T-cell (primary cell): ENCODE data around the gene KY. TPM values are rescaled to one million over a fixed set of nuclear protein-coding genes. Genes with fewer than 3 reads are reported as not detected.
A peak's percentile ranks its signal among the peaks of the same experiment; 100 is the strongest.

Experiments
- ATAC-seq, 4 experiments: fragments of 200-7000 bp in 3 of 4; fragments of 150-1000 bp in 1 of 4; cut with Tn5 transposase; replicated peaks in 1 of 4; 1 replicate in 3 of 4; 2 replicates in 1 of 4; pipeline ENCODE4 v1.10.0; 2021; ENCODE audit warnings: moderate library complexity in 3 of 4, mild to moderate bottlenecking in 2 of 4, moderate number of reproducible peaks in 1 of 4
- CTCF ChIA-PET, 2 donors: fragments of 300-600 bp; sonication (Branson Sonifier 250); formaldehyde crosslinking; loops; one replicate each; lab custom pipeline; 2022; ENCODE audit warnings: antibody characterized with exemption in 2 of 2; lab: Charles Lee
- POLR2A ChIA-PET, 2 donors: fragments of 300-600 bp; sonication (Branson Sonifier 250); formaldehyde crosslinking; loops; one replicate each; lab custom pipeline; 2022; ENCODE audit warnings: antibody characterized with exemption in 2 of 2; lab: Charles Lee
- DNase-seq, 35 experiments: peaks; one replicate each; pipeline versions ENCODE4 v3.0.0 to v3.0.0-alpha.2; 2013 to 2023
- H3K27ac ChIP-seq: one replicate; pipeline ENCODE4 v1.5.1; 2013; ENCODE audit warnings: low read length
- H3K27me3 ChIP-seq, 2 experiments: replicated peaks in 1 of 2; 1 replicate in 1 of 2; 2 replicates in 1 of 2; pipeline versions ENCODE4 v1.6.1 to v1.7.0; 2013; ENCODE audit warnings: low read length in 1 of 2, mixed read lengths in 1 of 2; ENCODE audit not compliant: control insufficient read depth in 2 of 2, insufficient read depth in 2 of 2; ENCODE audit errors: extremely low read depth in 1 of 2
- H3K36me3 ChIP-seq, 2 donors: 1 replicate in 1 of 2; 2 replicates in 1 of 2; pipeline versions ENCODE4 v1.6.1 to v1.7.0; 2013; ENCODE audit warnings: low read length in 1 of 2; ENCODE audit not compliant: control insufficient read depth in 2 of 2, insufficient read depth in 1 of 2; ENCODE audit errors: extremely low read depth in 1 of 2
- H3K4me1 ChIP-seq, 2 experiments: 1 replicate in 1 of 2; 2 replicates in 1 of 2; pipeline versions ENCODE4 v1.6.1 to v1.7.0; 2013; ENCODE audit warnings: low read length in 2 of 2, mixed read lengths in 1 of 2; ENCODE audit not compliant: insufficient read depth in 2 of 2, control insufficient read depth in 1 of 2; ENCODE audit errors: extremely low read depth in 1 of 2
- H3K4me3 ChIP-seq, 2 donors: 1 replicate in 1 of 2; 2 replicates in 1 of 2; pipeline versions ENCODE4 v1.5.1 to v1.7.0; 2013; ENCODE audit warnings: mild to moderate bottlenecking in 2 of 2, low read length in 1 of 2, moderate library complexity in 1 of 2; ENCODE audit not compliant: control insufficient read depth in 1 of 2; ENCODE audit errors: extremely low read depth in 1 of 2
- H3K9me3 ChIP-seq: 2 replicates; pipeline ENCODE4 v1.7.0; 2013
- H3K27ac Mint-ChIP-seq, 2 donors: one replicate each; pipeline ENCODE4 v1.8.0; 2020 to 2021; ENCODE audit warnings: mild to moderate bottlenecking in 2 of 2, mixed read lengths in 2 of 2
- H3K27me3 Mint-ChIP-seq, 2 donors: one replicate each; pipeline ENCODE4 v1.8.0; 2021 to 2022; ENCODE audit warnings: mixed read lengths in 2 of 2
- H3K36me3 Mint-ChIP-seq: one replicate; pipeline ENCODE4 v1.8.0; 2021; ENCODE audit warnings: mixed read lengths
- H3K4me1 Mint-ChIP-seq, 3 donors: one replicate each; pipeline ENCODE4 v1.8.0; 2020 to 2022; ENCODE audit warnings: mixed read lengths in 3 of 3, mild to moderate bottlenecking in 1 of 3
- H3K4me3 Mint-ChIP-seq, 3 donors: one replicate each; pipeline ENCODE4 v1.8.0; 2020 to 2022; ENCODE audit warnings: mild to moderate bottlenecking in 3 of 3, mixed read lengths in 3 of 3, moderate library complexity in 3 of 3
- H3K9me3 Mint-ChIP-seq, 3 donors: one replicate each; pipeline ENCODE4 v1.8.0; 2020 to 2022; ENCODE audit warnings: mixed read lengths in 3 of 3
- WGBS: methylation state at CpG from one replicate; pipeline ENCODE4 v1.1.5; 2013; ENCODE audit warnings: missing lambda C conversion rate; ENCODE audit not compliant: insufficient coverage; 5-methylcytosine and 5-hydroxymethylcytosine counted together
- total RNA-seq, 35 experiments: library from RNA in 6 of 35; stranded (reverse) in 6 of 35; fragments of 120-200 nt in 1 of 35; gene quantifications; one replicate each; pipeline versions ENCODE4 v1.2.1 to v1.2.4 and lab custom pipeline; 2013 to 2026

The KY gene
- total RNA-seq, 5 donors from 2014 or later (not counting 1 experiment from before 2014, with no cell fraction given), result not detected

DNA sequence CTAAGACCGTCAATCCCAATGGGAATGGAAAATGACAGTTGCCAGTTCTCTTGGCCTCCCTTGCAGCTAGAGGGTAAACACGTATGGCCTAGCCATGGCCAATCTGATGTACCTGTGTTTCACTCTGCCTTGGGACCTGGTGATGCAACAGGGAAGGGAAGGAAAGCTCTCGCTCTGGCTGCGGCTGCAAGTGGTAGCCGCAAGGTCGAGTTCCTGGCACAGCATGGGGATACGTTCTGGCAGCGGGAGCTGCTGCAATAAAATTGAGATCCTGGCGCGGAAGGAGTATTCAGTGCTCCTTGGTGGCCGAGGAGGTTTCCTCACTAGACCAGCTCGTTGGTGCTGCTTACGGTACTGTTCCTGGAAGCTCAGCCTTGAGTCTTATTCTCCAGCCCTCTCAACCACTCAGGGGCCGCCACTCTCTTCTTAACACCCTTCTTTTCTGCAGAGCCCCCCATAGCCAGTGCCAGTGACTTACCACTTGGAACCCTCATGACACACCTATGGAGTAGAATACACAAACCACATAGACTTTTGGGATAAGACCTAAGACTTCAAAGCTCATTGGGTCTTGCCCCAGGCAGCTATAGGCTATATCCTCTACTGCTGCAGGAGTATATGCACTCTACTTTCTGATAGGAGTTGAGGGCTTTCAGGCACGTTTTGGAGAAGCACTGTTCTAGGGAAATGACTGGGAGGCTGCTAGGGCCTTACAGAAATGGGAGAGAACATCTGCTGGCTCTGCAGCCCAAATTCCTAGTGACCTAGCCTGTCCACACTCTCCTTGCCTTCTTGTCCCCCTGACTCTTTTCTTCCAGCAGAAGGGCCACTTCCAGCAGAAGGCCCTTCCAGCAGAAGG lies 2.7 kb downstream of the KY start:
- peaks cover 13 to 19% of the 10 kb centered on the region in 2 donors for H3K27me3 Mint-ChIP-seq
- no peaks in the 10 kb centered on the region for H3K36me3 ChIP-seq
- no peaks in the 10 kb centered on the region for H3K36me3 Mint-ChIP-seq
- 94% methylated on average over 11 of the region's 15 CpGs for WGBS
- no peak overlapping the region for H3K4me3 ChIP-seq
- H3K9me3 Mint-ChIP-seq, result no peaks in the 10 kb centered on the region
- H3K4me3 Mint-ChIP-seq, result no peak overlapping the region
- peaks cover 0 to 6% of the 10 kb centered on the region in 2 experiments for H3K4me1 ChIP-seq
- no peaks in the 10 kb centered on the region for H3K9me3 ChIP-seq
- H3K27me3 ChIP-seq, result peaks cover 0 to 42% of the 10 kb centered on the region in 2 experiments
- no peak overlapping the region for H3K27ac ChIP-seq
- no peak for ATAC-seq
- peaks cover 0 to 3% (median 2%) of the 10 kb centered on the region in 3 donors for H3K4me1 Mint-ChIP-seq
- no peak for DNase-seq
- ChIA-PET POLR2A (no interaction called here), CTCF (interaction anchor here in 1 of 2 donors (0.6 kb wide), 1 partner anchor 9 kb away, joined by 4 read pairs; no protein-coding TSS in a partner anchor)
- no peak overlapping the region for H3K27ac Mint-ChIP-seq

GRCh38 chr3:134646086-134646485 lies 4.7 kb downstream of the KY start:
- Mint-ChIP-seq H3K36me3 (no peaks in the 10 kb centered on the region), H3K27ac (no peak overlapping the region), H3K4me3 (no peak overlapping the region), H3K27me3 (peaks cover 9 to 14% of the 10 kb centered on the region in 2 donors), H3K4me1 (peaks cover 0 to 2% (median under 1%) of the 10 kb centered on the region in 3 donors), H3K9me3 (no peaks in the 10 kb centered on the region)
- Histone ChIP-seq H3K27me3 (peaks cover 0 to 23% of the 10 kb centered on the region in 2 experiments), H3K4me1 (no peaks in the 10 kb centered on the region), H3K36me3 (no peaks in the 10 kb centered on the region), H3K9me3 (no peaks in the 10 kb centered on the region), H3K27ac (no peak overlapping the region), H3K4me3 (no peak overlapping the region)
- POLR2A ChIA-PET, result no interaction called here
- ATAC-seq (no peak), DNase-seq (no peak)
- CTCF ChIA-PET, result no interaction called here
- no CpG with 5 or more reads among the region's 1 CpG for WGBS

DNA sequence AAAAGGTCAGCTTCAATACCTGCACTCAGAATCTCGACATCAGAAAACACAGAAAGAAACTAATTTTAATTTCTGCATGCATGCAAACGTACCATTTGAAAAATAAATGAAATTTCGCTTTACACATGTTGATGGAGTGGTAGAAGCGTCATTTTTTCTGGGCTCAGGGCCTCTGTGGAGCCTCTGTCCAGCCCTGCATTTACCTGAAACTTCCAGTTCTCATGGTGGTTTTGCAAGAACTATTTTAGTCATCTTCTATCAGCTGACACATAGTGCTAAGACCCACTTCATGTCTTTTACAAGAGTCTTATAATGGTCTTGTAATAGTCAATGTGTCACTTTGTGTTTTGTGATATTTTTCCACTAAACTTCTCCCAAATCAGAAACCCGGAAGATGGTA lies 5.3 kb downstream of the KY start:
- Mint-ChIP-seq H3K27me3 (peaks cover 9 to 14% of the 10 kb centered on the region in 2 donors), H3K27ac (no peak overlapping the region), H3K4me3 (no peak overlapping the region), H3K36me3 (no peaks in the 10 kb centered on the region), H3K9me3 (no peaks in the 10 kb centered on the region), H3K4me1 (peaks cover 0 to 2% (median 0%) of the 10 kb centered on the region in 3 donors)
- H3K27ac ChIP-seq, result no peak overlapping the region
- no peak overlapping the region for H3K4me3 ChIP-seq
- ChIA-PET POLR2A (no interaction called here), CTCF (no interaction called here)
- no peak for ATAC-seq
- H3K4me1 ChIP-seq, result no peaks in the 10 kb centered on the region
- 50% methylated on average over 2 of the region's 5 CpGs for WGBS
- no peaks in the 10 kb centered on the region for H3K9me3 ChIP-seq
- DNase-seq, result no peak
- peaks cover 0 to 18% of the 10 kb centered on the region in 2 experiments for H3K27me3 ChIP-seq
- no peaks in the 10 kb centered on the region for H3K36me3 ChIP-seq

GRCh38 chr3:134644731-134645514 lies 5.9 kb downstream of the KY start:
- H3K36me3 ChIP-seq, result no peaks in the 10 kb centered on the region
- CTCF ChIA-PET, result no interaction called here
- no peaks in the 10 kb centered on the region for H3K36me3 Mint-ChIP-seq
- peaks cover 0 to 18% of the 10 kb centered on the region in 2 experiments for H3K27me3 ChIP-seq
- 87% methylated on average over 9 of the region's 11 CpGs for WGBS
- ATAC-seq (no peak), DNase-seq (no peak)
- H3K9me3 Mint-ChIP-seq, result no peaks in the 10 kb centered on the region
- no peak overlapping the region for H3K4me3 ChIP-seq
- no peaks in the 10 kb centered on the region for H3K4me1 ChIP-seq
- no peaks in the 10 kb centered on the region for H3K4me1 Mint-ChIP-seq
- no peak overlapping the region for H3K27ac Mint-ChIP-seq
- H3K27me3 Mint-ChIP-seq, result peaks cover 8 to 9% of the 10 kb centered on the region in 2 donors
- no peak overlapping the region for H3K27ac ChIP-seq
- H3K4me3 Mint-ChIP-seq, result no peak overlapping the region
- POLR2A ChIA-PET, result no interaction called here
- H3K9me3 ChIP-seq, result no peaks in the 10 kb centered on the region

- H3K27me3 ChIP-seq, result peaks cover 0 to 14% of the 10 kb centered on the region in 2 experiments
- H3K36me3 Mint-ChIP-seq, result no peaks in the 10 kb centered on the region
- H3K4me3 Mint-ChIP-seq, result no peak overlapping the region
- no peak for DNase-seq
- ChIA-PET POLR2A (no interaction called here), CTCF (no interaction called here)
- WGBS, result 89% methylated on average over 5 of the region's 8 CpGs
- no peak overlapping the region for H3K27ac Mint-ChIP-seq
- no peaks in the 10 kb centered on the region for H3K4me1 Mint-ChIP-seq
- H3K27ac ChIP-seq, result no peak overlapping the region
- ATAC-seq, result no peak
- no peak overlapping the region for H3K4me3 ChIP-seq
- peaks cover 0 to 9% of the 10 kb centered on the region in 2 donors for H3K27me3 Mint-ChIP-seq
- H3K9me3 ChIP-seq, result no peaks in the 10 kb centered on the region
- H3K9me3 Mint-ChIP-seq, result no peaks in the 10 kb centered on the region
- H3K4me1 ChIP-seq, result no peaks in the 10 kb centered on the region
- H3K36me3 ChIP-seq, result no peaks in the 10 kb centered on the region
Observed at GRCh38 chr3:134643150-134643675, 7.6 kb downstream of the KY start.

DNA sequence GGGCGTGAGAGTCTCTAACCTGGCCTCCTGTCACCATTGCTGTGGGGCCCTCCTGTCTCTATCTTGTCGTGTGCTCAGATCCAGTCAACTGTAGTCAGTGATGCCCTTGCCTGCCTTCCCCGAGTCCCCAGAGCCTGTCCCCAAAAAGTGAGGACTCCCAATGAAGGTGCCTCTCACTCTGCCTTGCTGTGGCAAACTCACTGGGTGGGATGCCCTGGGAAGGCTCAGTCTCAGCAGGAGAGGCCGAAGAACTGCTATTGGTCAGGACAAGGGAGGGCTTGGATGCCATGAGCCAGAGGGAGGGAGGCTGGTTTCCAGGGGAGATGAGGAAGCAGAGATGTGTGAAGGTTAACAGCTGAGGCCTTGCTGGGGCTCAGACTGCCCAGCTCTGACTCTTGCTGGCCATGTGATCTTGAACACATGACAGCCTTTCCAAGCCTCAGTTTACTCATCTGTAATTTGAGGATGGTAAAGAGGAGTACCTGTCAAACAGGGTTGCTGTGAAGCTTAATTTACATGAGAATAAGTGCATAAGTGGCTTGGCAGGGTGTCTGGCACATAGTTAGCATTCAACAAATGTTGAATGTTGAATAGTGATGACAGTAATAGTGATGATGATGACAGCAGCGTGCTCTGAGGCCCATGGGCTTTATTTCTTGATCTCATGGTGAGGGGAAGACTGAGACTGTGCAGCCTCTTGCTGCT lies 8.2 kb downstream of the KY start:
- Histone ChIP-seq H3K4me1 (no peaks in the 10 kb centered on the region), H3K4me3 (no peak overlapping the region), H3K27me3 (peaks cover 0 to 14% of the 10 kb centered on the region in 2 experiments), H3K27ac (no peak overlapping the region), H3K9me3 (no peaks in the 10 kb centered on the region), H3K36me3 (no peaks in the 10 kb centered on the region)
- DNase-seq, result no peak
- Mint-ChIP-seq H3K4me1 (no peaks in the 10 kb centered on the region), H3K27ac (no peak overlapping the region), H3K4me3 (no peak overlapping the region), H3K36me3 (no peaks in the 10 kb centered on the region), H3K9me3 (no peaks in the 10 kb centered on the region), H3K27me3 (peaks cover 0 to 9% of the 10 kb centered on the region in 2 donors)
- 82% methylated on average over 5 of the region's 5 CpGs for WGBS
- ChIA-PET POLR2A (no interaction called here), CTCF (no interaction called here)
- ATAC-seq, result peak in 1 of 4 experiments; percentile 7
